ENCODE results near the gene GSTK1. TPM values are rescaled to one million over a fixed set of nuclear protein-coding genes. Genes with fewer than 3 reads are reported as not detected.

The GSTK1 gene
- total RNA-seq, 1 experiment from 2014 or later: 239 TPM

- Histone ChIP-seq H3K36me3 (ENCODE audit: low read depth) (no peaks in the 10 kb centered on the region), H3K27me3 (ENCODE audit: insufficient read depth, low read depth) (no peaks in the 10 kb centered on the region), H2AFZ (peak overlapping the region; percentile 4; the same call in 1 of the 2 replicates), H3K9me3 (ENCODE audit: insufficient read depth, low read depth) (peaks cover 8% of the 10 kb centered on the region; the same call in 1 of the 2 replicates), H3K4me3 (peak overlapping the region; percentile 11; the same call in 1 of the 2 replicates), H3K4me2 (peak overlapping the region; percentile 66), H4K20me1 (ENCODE audit: insufficient read depth) (no peaks in the 10 kb centered on the region), H3K79me2 (ENCODE audit: low read depth) (no peaks in the 10 kb centered on the region), H3K27ac (peak overlapping the region; percentile 80), H3K9me2 (ENCODE audit: insufficient read depth) (no peaks in the 10 kb centered on the region), H3F3A (ENCODE audit: insufficient read depth, low read depth) (peaks cover 22% of the 10 kb centered on the region), H3K4me1 (replicated peaks; ENCODE audit: insufficient read depth) (peaks cover 54% of the 10 kb centered on the region)
- peak; percentile 71 to 84 for DNase-seq
- TF ChIP-seq, protein P1, sequence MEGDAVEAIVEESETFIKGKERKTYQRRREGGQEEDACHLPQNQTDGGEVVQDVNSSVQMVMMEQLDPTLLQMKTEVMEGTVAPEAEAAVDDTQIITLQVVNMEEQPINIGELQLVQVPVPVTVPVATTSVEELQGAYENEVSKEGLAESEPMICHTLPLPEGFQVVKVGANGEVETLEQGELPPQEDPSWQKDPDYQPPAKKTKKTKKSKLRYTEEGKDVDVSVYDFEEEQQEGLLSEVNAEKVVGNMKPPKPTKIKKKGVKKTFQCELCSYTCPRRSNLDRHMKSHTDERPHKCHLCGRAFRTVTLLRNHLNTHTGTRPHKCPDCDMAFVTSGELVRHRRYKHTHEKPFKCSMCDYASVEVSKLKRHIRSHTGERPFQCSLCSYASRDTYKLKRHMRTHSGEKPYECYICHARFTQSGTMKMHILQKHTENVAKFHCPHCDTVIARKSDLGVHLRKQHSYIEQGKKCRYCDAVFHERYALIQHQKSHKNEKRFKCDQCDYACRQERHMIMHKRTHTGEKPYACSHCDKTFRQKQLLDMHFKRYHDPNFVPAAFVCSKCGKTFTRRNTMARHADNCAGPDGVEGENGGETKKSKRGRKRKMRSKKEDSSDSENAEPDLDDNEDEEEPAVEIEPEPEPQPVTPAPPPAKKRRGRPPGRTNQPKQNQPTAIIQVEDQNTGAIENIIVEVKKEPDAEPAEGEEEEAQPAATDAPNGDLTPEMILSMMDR (conservative IDR thresholded peaks at IDR 0.05): peak; percentile 98
- no peak for TF ChIP-seq EZH2 (IDR thresholded peaks at IDR 0.05; ENCODE audit: low read depth)
- POLR2A ChIA-PET (ENCODE audit: unreplicated experiment): interaction anchor here (0.5 to 1.0 kb wide), 8 partner anchors 49 to 474 kb away, joined by 3 to 30 read pairs (median 4); no protein-coding TSS in a partner anchor
- intact Hi-C loops (cut with micrococcal nuclease; ENCODE audit: unreplicated experiment): loop anchor here (1.0 to 10.0 kb wide), 7 partner anchors 48 to 884 kb away; partner anchors contain the start of genes CASP2, EPHA1, OR2A14 and ZYX
- no TSS peak for BruUV-seq (replicated peaks)
- CTCF ChIA-PET: interaction anchor here (0.5 to 2.0 kb wide), 17 partner anchors 9 to 797 kb away, joined by 3 to 25 read pairs (median 5); partner anchors contain the start of genes CASP2 and GSTK1
These were observed 22.7 kb upstream of the GSTK1 start for GRCh38 chr7:143240291-143241168.

GRCh38 chr7:143242306-143242705, 20.9 kb upstream of the GSTK1 start:
- TF ChIP-seq, protein P1 (conservative IDR thresholded peaks at IDR 0.05): no peak
- TF ChIP-seq EZH2 (IDR thresholded peaks at IDR 0.05; ENCODE audit: low read depth): no peak
- CTCF ChIA-PET: interaction anchor here (0.6 to 0.8 kb wide), 2 partner anchors 18 to 27 kb away, joined by 3 read pairs; no protein-coding TSS in a partner anchor
- Histone ChIP-seq H4K20me1 (ENCODE audit: insufficient read depth) (no peaks in the 10 kb centered on the region), H3K4me3 (no peak overlapping the region), H3K9me3 (ENCODE audit: insufficient read depth, low read depth) (no peaks in the 10 kb centered on the region; the same call in 1 of the 2 replicates), H2AFZ (no peak overlapping the region), H3K4me1 (replicated peaks; ENCODE audit: insufficient read depth) (peaks cover 72% of the 10 kb centered on the region), H3K9me2 (ENCODE audit: insufficient read depth) (no peaks in the 10 kb centered on the region), H3K79me2 (ENCODE audit: low read depth) (no peaks in the 10 kb centered on the region), H3K4me2 (no peak overlapping the region), H3K36me3 (ENCODE audit: low read depth) (no peaks in the 10 kb centered on the region), H3K27me3 (ENCODE audit: insufficient read depth, low read depth) (no peaks in the 10 kb centered on the region), H3K27ac (no peak overlapping the region), H3F3A (ENCODE audit: insufficient read depth, low read depth) (peaks cover 29% of the 10 kb centered on the region)
- intact Hi-C loops (cut with micrococcal nuclease; ENCODE audit: unreplicated experiment): loop anchor here (10.0 kb wide), 1 partner anchor 882 kb away; the partner anchor contains the start of gene OR2A14
- no peak for DNase-seq
- BruUV-seq (replicated peaks): no TSS peak
- POLR2A ChIA-PET (ENCODE audit: unreplicated experiment): no interaction called here

GRCh38 chr7:143243111-143243510, 20.1 kb upstream of the GSTK1 start:
- H3K27ac ChIP-seq: no peak overlapping the region
- CTCF ChIA-PET: no interaction called here
- POLR2A ChIA-PET (ENCODE audit: unreplicated experiment): no interaction called here
- H3K27me3 ChIP-seq (ENCODE audit: insufficient read depth, low read depth): no peaks in the 10 kb centered on the region
- no peak for DNase-seq
- peaks cover 80% of the 10 kb centered on the region for H3K4me1 ChIP-seq (replicated peaks; ENCODE audit: insufficient read depth)
- H3K9me3 ChIP-seq (ENCODE audit: insufficient read depth, low read depth): no peaks in the 10 kb centered on the region; the same call in 1 of the 2 replicates
- H3K36me3 ChIP-seq (ENCODE audit: low read depth): no peaks in the 10 kb centered on the region
- no peaks in the 10 kb centered on the region for H4K20me1 ChIP-seq (ENCODE audit: insufficient read depth)
- H3K4me2 ChIP-seq: no peak overlapping the region
- no peaks in the 10 kb centered on the region for H3K79me2 ChIP-seq (ENCODE audit: low read depth)
- no peaks in the 10 kb centered on the region for H3K9me2 ChIP-seq (ENCODE audit: insufficient read depth)
- BruUV-seq (replicated peaks): no TSS peak
- H3F3A ChIP-seq (ENCODE audit: insufficient read depth, low read depth): peaks cover 37% of the 10 kb centered on the region
- TF ChIP-seq, protein P1 (conservative IDR thresholded peaks at IDR 0.05): no peak
- TF ChIP-seq EZH2 (IDR thresholded peaks at IDR 0.05; ENCODE audit: low read depth): no peak
- no peak overlapping the region for H2AFZ ChIP-seq
- H3K4me3 ChIP-seq: no peak overlapping the region
- intact Hi-C loops (cut with micrococcal nuclease; ENCODE audit: unreplicated experiment): loop anchor here (10.0 kb wide), 1 partner anchor 882 kb away; the partner anchor contains the start of gene OR2A14

Data from PC-9 (cell line).